Occipital lobe (tissue), 2 donors: Measurements from ENCODE around the gene TIMM22. TPM values are rescaled to one million over a fixed set of nuclear protein-coding genes. Genes with fewer than 3 reads are reported as not detected.
"Not testable (repeated sequence)": the region's sequence is repeated elsewhere in the genome, so short reads cannot be mapped to it uniquely, and the experiment has no call there.

Experiments
- DNase-seq: peaks from one replicate; lab custom pipeline; 2025; lab: John Stamatoyannopoulos, UW
- total RNA-seq: library from RNA; depleted of rRNA; stranded (reverse); fragments of >200 nt; gene quantifications from one replicate; pipeline ENCODE4 v1.2.3, GENCODE V29; 2014

TIMM22 gene
- total RNA-seq, 1 donor from 2014 or later, result 12.0 TPM

GRCh38 chr17:1038459-1039122 lies 41.7 kb downstream of the TIMM22 start:
- no peak for DNase-seq

- DNase-seq, result no peak
Measured at GRCh38 chr17:1039123-1039507, 42.2 kb downstream of the TIMM22 start.

DNA sequence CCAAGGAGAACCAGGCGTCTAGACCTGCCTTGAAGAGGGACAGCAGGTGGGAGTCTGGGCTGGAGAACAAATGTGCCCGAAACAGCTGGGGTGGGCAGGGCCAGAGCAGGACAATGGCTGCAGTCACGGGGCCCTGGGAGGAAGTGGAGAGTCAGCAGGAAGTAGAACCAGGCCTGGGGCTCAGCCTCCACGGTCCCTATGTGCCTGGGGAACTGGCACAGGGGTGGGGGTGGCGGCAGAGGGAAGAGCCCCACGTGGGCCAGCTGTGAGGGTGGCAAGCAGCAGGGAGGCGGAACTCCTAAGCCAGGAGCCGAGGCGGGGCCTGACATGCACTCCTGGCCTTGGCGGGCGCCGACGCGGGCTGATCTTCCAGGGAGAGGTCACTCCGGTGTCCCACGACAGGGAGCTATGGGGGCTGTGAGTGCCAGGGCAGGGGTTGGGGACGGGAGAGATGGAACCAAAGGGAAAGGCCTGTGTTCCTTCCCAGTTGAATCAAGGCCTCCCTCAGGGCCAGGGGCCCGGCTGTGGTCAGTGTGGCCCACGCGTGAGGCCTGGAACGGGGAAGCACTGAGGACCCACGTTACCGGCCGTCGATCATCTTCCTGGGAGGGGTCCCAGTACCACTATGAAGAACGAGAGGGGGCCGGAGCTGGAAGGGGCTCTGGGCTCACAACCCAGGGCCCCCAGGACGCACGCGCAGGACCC lies 42.7 kb downstream of the TIMM22 start:
- peak; percentile 40 for DNase-seq

DNA sequence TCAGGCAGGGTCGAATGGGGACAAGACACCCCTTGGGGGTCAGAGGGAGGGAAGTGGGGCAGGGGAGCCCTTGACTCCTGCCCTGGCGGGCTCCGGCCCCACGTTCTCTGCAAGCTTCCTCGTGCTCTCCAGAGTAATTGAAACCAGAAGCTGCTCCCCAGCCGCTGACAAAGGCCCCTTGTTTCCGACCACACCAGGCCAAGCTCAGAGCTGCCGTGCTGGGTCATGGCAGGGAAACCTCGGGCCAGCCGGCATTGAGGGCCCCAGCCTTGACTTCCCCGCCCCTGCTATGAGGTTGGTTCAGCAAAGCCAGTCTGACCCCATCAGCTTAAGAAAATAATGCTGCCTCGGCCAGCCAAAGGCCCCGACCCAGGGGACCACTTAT lies 43.3 kb downstream of the TIMM22 start:
- no peak for DNase-seq

DNA sequence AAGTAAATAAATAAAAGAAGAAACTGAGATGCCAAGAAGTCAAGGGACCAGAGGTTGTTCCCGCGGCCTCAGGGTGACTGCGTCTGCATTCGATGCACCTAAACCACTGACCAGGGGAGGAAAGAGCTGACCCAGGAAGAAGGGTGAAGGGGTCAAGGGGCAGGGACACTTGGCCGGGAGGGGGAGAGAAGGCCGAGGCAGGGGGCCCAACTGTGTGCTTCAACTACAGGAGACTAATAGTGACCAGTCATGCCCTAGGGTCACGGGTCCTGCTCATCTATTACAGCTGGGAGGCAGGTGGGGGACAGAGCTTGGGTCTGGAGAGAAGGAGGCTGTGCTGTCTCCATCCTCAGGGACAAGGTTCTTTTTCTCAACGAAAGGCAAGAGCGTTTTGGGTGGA lies 44.8 kb downstream of the TIMM22 start:
- DNase-seq, result no peak

DNA sequence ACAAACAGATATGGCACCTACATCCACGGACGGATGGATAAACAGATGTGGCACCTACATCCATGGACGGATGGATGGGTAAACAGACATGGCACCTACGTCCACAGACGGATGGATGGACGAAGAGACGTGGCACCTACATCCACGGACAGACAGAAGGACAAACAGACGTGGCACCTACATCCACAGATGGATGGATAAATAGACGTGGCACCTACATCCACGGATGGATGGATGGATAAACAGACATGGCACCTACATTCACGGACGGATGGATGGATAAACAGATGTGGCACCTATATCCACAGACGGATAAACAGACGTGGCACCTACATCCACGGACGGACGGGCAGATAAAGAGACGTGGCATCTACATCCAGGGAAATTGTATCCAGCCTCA lies 45.6 kb downstream of the TIMM22 start:
- DNase-seq, result no peak

GRCh38 chr17:1043601-1044251 lies 46.8 kb downstream of the TIMM22 start:
- DNase-seq, result no peak

GRCh38 chr17:1044387-1045009 lies 47.6 kb downstream of the TIMM22 start:
- not testable (repeated sequence) for DNase-seq

DNA sequence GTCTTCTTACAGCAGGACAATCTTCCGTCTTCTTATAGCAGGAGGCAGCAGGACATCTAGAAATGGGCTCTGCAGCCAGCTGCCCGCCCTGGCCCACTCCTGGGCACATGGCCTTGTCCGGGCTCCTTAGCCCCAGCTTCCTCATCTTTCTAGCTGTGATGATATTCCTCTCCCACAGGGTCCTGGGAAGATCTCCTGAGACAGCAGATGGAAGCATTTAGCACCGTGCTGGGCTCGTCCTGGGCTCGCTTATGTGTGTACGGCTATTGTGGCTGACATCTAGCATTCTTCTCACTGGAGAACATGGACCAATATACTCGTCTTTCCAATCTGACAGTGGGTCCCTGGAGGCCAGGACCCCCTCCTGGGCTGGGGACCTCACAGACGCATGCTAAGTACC lies 48.5 kb downstream of the TIMM22 start:
- no peak for DNase-seq

DNA sequence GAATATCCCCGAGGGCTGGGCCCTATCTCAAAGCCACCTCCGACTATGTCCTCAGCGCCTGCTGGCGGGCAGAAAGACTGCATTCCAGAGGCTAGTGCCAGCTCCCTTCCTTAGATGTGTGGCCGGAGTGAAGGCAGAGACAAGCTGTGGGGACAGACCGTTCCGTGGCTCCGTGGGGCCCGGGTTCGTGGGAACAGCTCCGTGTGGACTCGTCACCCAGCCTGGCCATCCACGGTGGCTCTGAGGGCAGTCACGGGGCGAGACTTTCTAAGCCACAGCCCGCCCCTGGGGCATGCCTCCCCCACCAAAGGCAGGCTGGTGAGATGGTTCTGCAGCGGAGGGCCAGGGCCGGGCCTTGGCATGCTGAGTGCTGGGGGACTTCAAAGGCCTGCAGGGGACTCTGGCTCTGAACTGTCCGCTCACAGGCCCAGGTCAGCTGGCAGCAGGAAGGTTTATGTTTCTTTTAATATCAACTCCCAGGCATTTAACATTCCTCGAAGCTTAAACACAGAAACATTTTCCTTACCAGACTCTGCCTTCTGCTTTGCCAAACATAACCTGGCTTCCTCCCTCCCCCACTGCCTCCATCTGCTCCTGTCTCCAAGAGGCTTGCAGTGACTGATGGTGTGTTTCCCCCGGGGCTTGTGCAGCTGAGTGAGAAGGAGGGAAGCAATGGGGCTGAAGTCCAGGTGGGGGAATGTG lies 50.4 kb downstream of the TIMM22 start:
- DNase-seq, result no peak

- no peak for DNase-seq
Measured at GRCh38 chr17:1047879-1048470, 51.0 kb downstream of the TIMM22 start.

DNA sequence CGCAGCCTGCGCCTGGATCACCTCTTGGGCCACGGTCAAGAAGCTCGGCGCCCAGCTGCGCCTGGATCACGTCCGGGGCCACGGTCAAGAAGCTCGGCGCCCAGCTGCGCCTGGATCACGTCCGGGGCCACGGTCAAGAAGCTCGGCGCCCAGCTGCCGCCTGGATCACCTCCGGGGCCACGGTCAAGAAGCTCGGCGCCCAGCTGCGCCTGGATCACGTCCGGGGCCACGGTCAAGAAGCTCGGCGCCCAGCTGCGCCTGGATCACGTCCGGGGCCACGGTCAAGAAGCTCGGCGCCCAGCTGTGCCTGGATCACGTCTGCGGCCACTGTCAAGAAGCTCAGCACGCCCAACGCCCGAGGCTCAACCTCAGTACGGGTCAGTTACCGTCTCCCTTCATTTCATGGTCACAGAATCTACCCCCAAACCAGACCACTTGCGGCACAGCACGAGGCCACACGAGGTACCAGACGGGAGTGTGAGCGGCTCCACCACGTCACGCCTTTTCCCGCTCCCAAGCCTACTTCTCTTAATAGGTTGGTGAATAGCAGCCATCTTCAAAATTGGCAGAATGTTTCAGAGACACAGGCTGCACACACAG lies 51.7 kb downstream of the TIMM22 start:
- DNase-seq, result not testable (repeated sequence)

- no peak for DNase-seq
Measured at GRCh38 chr17:1049446-1050225, 52.7 kb downstream of the TIMM22 start.

- DNase-seq, result no peak
Measured at GRCh38 chr17:1050246-1050995, 53.5 kb downstream of the TIMM22 start.

GRCh38 chr17:1050996-1051925 lies 54.3 kb downstream of the TIMM22 start:
- DNase-seq, result no peak
